ENCODE data around the gene AKIP1.
A peak's percentile ranks its signal among the peaks of the same experiment; 100 is the strongest.

AKIP1 gene

GRCh38 chr11:8961401-8961800, 50.4 kb downstream of the AKIP1 start:
- no peak for DNase-seq

GRCh38 chr11:8962841-8963240, 51.9 kb downstream of the AKIP1 start:
- DNase-seq = no peak

GRCh38 chr11:8963569-8964323, 52.8 kb downstream of the AKIP1 start:
- peak; percentile 82 for DNase-seq

GRCh38 chr11:8964324-8965320, 53.6 kb downstream of the AKIP1 start, which contains the start of gene TMEM9B:
TSS of gene TMEM9B (minus strand) at chr11:8964442. CDS start at chr11:8964313, 129 bp downstream.
- DNase-seq = peak; percentile 82

- no peak for DNase-seq
Measured at GRCh38 chr11:8967184-8967583, 56.2 kb downstream of the AKIP1 start.
